K562 (cell line): Measurements from ENCODE around the gene VPS37D. TPM values are rescaled to one million over a fixed set of nuclear protein-coding genes. Genes with fewer than 3 reads are reported as not detected.

Source experiments
- ATAC-seq: fragments of 200-7000 bp; cut with Tn5 transposase; 3 replicates; pipeline ENCODE4 v1.9.1; 2020; ENCODE audit warnings: moderate library complexity
- BruUV-seq: library from RNA; stranded (reverse); fragments of 400-500 nt; replicated peaks from 2 replicates; lab custom pipeline; 2021; lab: Mats Ljungman, UMichigan
- CTCF ChIA-PET: fragments of 300-600 bp; formaldehyde crosslinking; extraction: SDS; loops from one replicate; lab custom pipeline; 2021; ENCODE audit warnings: low intra/inter-chr PET ratio; lab: Yijun Ruan, JAX
- POLR2A ChIA-PET: fragments of 300-600, 350-650 bp; sonication (Branson Sonifier 250); formaldehyde crosslinking; extraction: SDS; loops from one replicate; lab custom pipeline; 2021; ENCODE audit warnings: antibody characterized with exemption, inconsistent platforms; lab: Yijun Ruan, JAX
- DNase-seq, 4 experiments: peaks; one replicate each; pipeline versions ENCODE4 v3.0.0 to v3.0.0-alpha.2; 2011 to 2018; ENCODE audit warnings: low spot score in 3 of 4, mixed read lengths in 3 of 4; ENCODE audit errors: extremely low read depth in 1 of 4
- FAIRE-seq: peaks from 2 replicates; lab custom pipeline; 2011; peaks lifted over from hg19 to GRCh38; lab: Jason Lieb, UNC
- H2AFZ ChIP-seq: 2 replicates; pipeline ENCODE4 v1.6.0; 2011; ENCODE audit warnings: low read depth, low read length, control low read depth, inconsistent platforms
- H3K27ac ChIP-seq: fragments of 200-600 bp; 3 replicates; pipeline ENCODE4 v1.8.0; 2011; ENCODE audit warnings: low read depth, mild to moderate bottlenecking, control low read depth, inconsistent platforms, low read length, moderate library complexity, mixed read lengths; ENCODE audit errors: extremely low read depth
- H3K27me3 ChIP-seq, 2 experiments: fragments of 300-600 bp in 1 of 2; 2 replicates in 1 of 2; 3 replicates in 1 of 2; pipeline versions ENCODE4 v1.6.0 to v1.8.0; 2011; ENCODE audit warnings: inconsistent platforms in 2 of 2, low read length in 2 of 2, mild to moderate bottlenecking in 1 of 2, mixed read lengths in 1 of 2, moderate library complexity in 1 of 2; ENCODE audit not compliant: control insufficient read depth in 2 of 2, insufficient read depth in 2 of 2
- H3K36me3 ChIP-seq: fragments of 300-600 bp; 3 replicates; pipeline ENCODE4 v1.8.0; 2011; ENCODE audit warnings: mild to moderate bottlenecking, low read length, inconsistent platforms; ENCODE audit not compliant: control insufficient read depth, insufficient read depth
- H3K4me1 ChIP-seq, 2 experiments: fragments of 200-600 bp in 1 of 2; replicated peaks in 1 of 2; 2 replicates in 1 of 2; 3 replicates in 1 of 2; pipeline versions ENCODE4 v1.5.1 to v1.8.0; 2011; ENCODE audit warnings: inconsistent platforms in 2 of 2, low read length in 2 of 2, mild to moderate bottlenecking in 1 of 2, mixed read lengths in 1 of 2, moderate library complexity in 1 of 2; ENCODE audit not compliant: control insufficient read depth in 2 of 2, insufficient read depth in 2 of 2
- H3K4me2 ChIP-seq: 2 replicates; pipeline ENCODE4 v1.6.1; 2011; ENCODE audit warnings: low read length, control low read depth, inconsistent platforms, mixed read lengths; ENCODE audit not compliant: insufficient read depth
- H3K4me3 ChIP-seq: fragments of 200-600 bp; sonication (generic), shearing (Covaris generic); 2 replicates; pipeline ENCODE4 v1.5.1; 2016; ENCODE audit warnings: control low read depth, inconsistent platforms
- H3K79me2 ChIP-seq: fragments of 200-600 bp; 3 replicates; pipeline ENCODE4 v1.8.0; 2011; ENCODE audit warnings: low read length, inconsistent platforms; ENCODE audit not compliant: control insufficient read depth, insufficient read depth
- H3K9ac ChIP-seq, 2 experiments: 2 replicates each; pipeline versions ENCODE4 v1.6.0 to v1.6.1; 2011; ENCODE audit warnings: low read depth in 2 of 2, low read length in 2 of 2, control low read depth in 1 of 2, inconsistent platforms in 1 of 2, mild to moderate bottlenecking in 1 of 2, mixed read lengths in 1 of 2; ENCODE audit not compliant: insufficient read depth in 1 of 2
- H3K9me1 ChIP-seq: one replicate; pipeline ENCODE4 v1.6.0; 2011; ENCODE audit warnings: inconsistent platforms, mild to moderate bottlenecking, low read length, moderate library complexity; ENCODE audit not compliant: control insufficient read depth, insufficient read depth
- H3K9me3 ChIP-seq: replicated peaks from 2 replicates; pipeline ENCODE4 v1.5.1; 2011; ENCODE audit warnings: low read depth, low read length, inconsistent platforms; ENCODE audit not compliant: control insufficient read depth, insufficient read depth
- H4K20me1 ChIP-seq: replicated peaks from 2 replicates; pipeline ENCODE4 v1.6.1; 2011; ENCODE audit warnings: low read length, inconsistent platforms, mixed read lengths; ENCODE audit not compliant: control insufficient read depth, insufficient read depth
- ESRRB ChIP-seq: fragments of 250-450 bp; sonication (Bioruptor Pico); IDR thresholded peaks from 2 replicates; pipeline ENCODE4 v1.5.0; 2020; ENCODE audit warnings: mild to moderate bottlenecking, moderate library complexity, borderline replicate concordance
- EWSR1 ChIP-seq: fragments of 450-650 bp; IDR thresholded peaks from 2 replicates; pipeline ENCODE4 v1.6.1; 2018; ENCODE audit warnings: borderline replicate concordance, mild to moderate bottlenecking, low read depth, moderate library complexity; ENCODE audit not compliant: partially characterized antibody
- JUN ChIP-seq, 2 experiments: sonication (generic) in 1 of 2; formaldehyde crosslinking in 1 of 2; IDR thresholded peaks; 2 replicates each; pipeline versions ENCODE4 v1.6.1 to v1.8.0; 2012 to 2022; ENCODE audit warnings: borderline replicate concordance in 2 of 2, mild to moderate bottlenecking in 2 of 2, improper control_type of control experiment in 1 of 2, low read depth in 1 of 2, low read length in 1 of 2, missing genetic modification reagents in 1 of 2
- ZFP36 ChIP-seq: fragments of 150-350 bp; IDR thresholded peaks from 2 replicates; pipeline ENCODE4 v1.6.1; 2018; ENCODE audit warnings: low read length, low read depth; ENCODE audit not compliant: partially characterized antibody
- whole genome bisulfite sequencing: fragments of 100-300 bp; shearing (Covaris generic); methylation state at CpG from one replicate; pipeline ENCODE4 v1.1.6; 2016; ENCODE audit warnings: low coverage, mixed read lengths; ENCODE audit not compliant: insufficient coverage; ENCODE audit errors: missing lambda C conversion rate; 5-methylcytosine and 5-hydroxymethylcytosine counted together
- in situ Hi-C: fragments of 300-500 bp; cut with MboI; formaldehyde crosslinking; loops from 4 replicates; pipeline ENCODE4 v1.15.0; 2018; ENCODE audit warnings: inconsistent platforms, mixed read lengths
- intact Hi-C: fragments of 100-400 bp; cut with micrococcal nuclease; formaldehyde crosslinking; loops from 2 replicates; pipeline ENCODE4 v1.14.2; 2022
- polyA plus RNA-seq, 8 experiments: library from polyadenylated mRNA; depleted of rRNA in 4 of 8; stranded (reverse) in 5 of 8; unstranded in 3 of 8; fragments of >200 nt; fragmentation: Nextera tagmentation in 2 of 8; fragmentation: Illumina TruSeq in 1 of 8; extraction: Ambion mirVana in 2 of 8; extraction: Trizol in 1 of 8; gene quantifications; 2 replicates each; pipeline versions ENCODE4 v1.2.1 to v1.2.3, GENCODE V29; 2011 to 2014; ENCODE audit warnings: inconsistent platforms in 1 of 8, missing spikeins in 1 of 8
- total RNA-seq, 7 experiments: library from RNA; depleted of rRNA in 6 of 7; stranded (reverse); fragments of >200 nt in 6 of 7; fragmentation: Illumina TruSeq in 2 of 7; extraction: Trizol in 2 of 7; gene quantifications; 2 replicates each; pipeline versions ENCODE4 v1.2.1 to v1.2.3, GENCODE V29; 2011 to 2021; ENCODE audit warnings: low replicate concordance in 1 of 7

The VPS37D gene
- total and polyA plus RNA-seq, 9 of the 15 experiments (the other 6 are each of a cell fraction or from before 2014, with no cell fraction given) = 0.25 to 2.3 (median 1.0) TPM; not detected in 3

DNA sequence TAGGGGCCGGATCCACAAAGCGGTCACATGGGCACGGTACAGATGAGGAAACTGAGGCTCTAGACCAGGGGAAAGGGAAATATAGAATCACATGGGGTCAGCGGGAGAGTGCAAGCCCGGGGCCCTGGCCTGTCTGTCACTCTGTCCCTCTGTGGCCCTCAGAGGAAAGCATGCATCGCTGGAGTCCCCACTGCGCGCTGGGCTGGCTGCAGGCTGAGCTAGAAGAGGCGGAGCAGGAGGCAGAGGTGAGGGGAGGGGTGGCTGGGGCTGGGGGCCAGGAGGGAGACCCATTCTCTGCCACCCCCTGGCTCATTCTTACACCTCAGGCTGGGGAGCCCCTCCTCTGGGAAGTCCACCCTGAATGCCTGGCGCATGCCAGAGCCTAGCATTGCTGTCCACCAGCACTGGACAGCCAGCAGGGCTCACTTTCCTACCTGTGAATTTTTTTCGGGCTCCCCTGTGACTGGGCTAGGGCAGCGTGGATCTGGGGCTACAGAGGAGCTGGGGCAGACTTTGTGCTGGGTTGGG, 2.3 kb downstream of the VPS37D start:
- POLR2A ChIA-PET = interaction anchor here (0.7 to 1.5 kb wide), 3 partner anchors 8 to 66 kb away, joined by 3 read pairs; no protein-coding TSS in a partner anchor
- peaks cover 4 to 39% of the 10 kb centered on the region in 2 experiments; a peak in 4 of 5 replicates for H3K4me1 ChIP-seq
- no peaks in the 10 kb centered on the region for H3K79me2 ChIP-seq
- no peak overlapping the region for H3K4me3 ChIP-seq
- no peaks in the 10 kb centered on the region for H3K36me3 ChIP-seq
- no peaks in the 10 kb centered on the region; the same call in 1 of the 2 replicates for H4K20me1 ChIP-seq
- H3K27ac ChIP-seq = no peak overlapping the region
- H3K4me2 ChIP-seq = no peak overlapping the region
- 41% methylated on average over 12 of the region's 12 CpGs for WGBS
- ATAC-seq (no peak), DNase-seq (no peak), FAIRE-seq (no peak)
- H3K9me1 ChIP-seq = no peaks in the 10 kb centered on the region
- BruUV-seq = no TSS peak
- CTCF ChIA-PET = no interaction called here
- H3K9ac ChIP-seq = 0 out of 4 replicates have a peak overlapping the region, but pooled peaks of 1 of the 2 experiments have one; percentile 36
- no peaks in the 10 kb centered on the region for H3K27me3 ChIP-seq
- no peak overlapping the region for H2AFZ ChIP-seq
- intact Hi-C loops = loop anchor here (2.0 to 5.0 kb wide), 2 partner anchors 57 to 62 kb away; no protein-coding TSS in a partner anchor
- no peaks in the 10 kb centered on the region for H3K9me3 ChIP-seq
- TF ChIP-seq ESRRB (CRISPR knock-in tag) (no peak), ZFP36 (peak; percentile 72), JUN (IDR thresholded peaks at IDR 0.05; ENCODE audit: borderline replicate concordance, low read depth, low read length) (no peak), JUN (CRISPR knock-in tag; IDR thresholded peaks at IDR 0.05; ENCODE audit: borderline replicate concordance) (no peak), EWSR1 (no peak)
- in situ Hi-C loops = no loop called here
